ENCODE measurements around the gene SLC5A8. TPM values are rescaled to one million over a fixed set of nuclear protein-coding genes. Genes with fewer than 3 reads are reported as not detected.

Gene SLC5A8
- polyA plus RNA-seq, 2 donors: 0.02 to 0.04 TPM

DNA sequence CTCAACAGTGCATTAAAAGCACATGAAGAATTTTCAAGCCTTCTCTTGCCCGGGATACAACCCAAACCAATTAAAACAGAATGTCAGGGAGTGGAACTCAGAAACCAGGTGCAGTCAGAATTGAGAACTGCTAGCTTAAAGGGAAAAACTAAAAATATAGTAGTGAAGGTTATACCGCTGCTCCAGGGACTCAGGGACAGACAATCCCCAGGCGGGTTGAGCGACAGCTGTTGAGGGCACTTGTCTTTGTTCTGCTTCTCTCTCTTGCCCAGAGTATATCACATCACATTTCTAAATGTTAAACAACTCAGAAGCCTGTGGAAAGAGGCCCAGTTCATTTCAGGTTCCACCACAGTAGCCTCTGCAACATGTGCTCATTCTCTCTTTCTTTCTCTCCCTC is 93.1 kb downstream of the SLC5A8 start:
- Histone ChIP-seq H3K36me3 (ENCODE audit: control insufficient read depth in 2 of 2, insufficient read depth in 2 of 2, low read length in 1 of 2) (no peaks in the 10 kb centered on the region), H3K4me1 (ENCODE audit: control insufficient read depth in 2 of 2, insufficient read depth in 2 of 2, low read length in 1 of 2) (no peaks in the 10 kb centered on the region), H3K27ac (ENCODE audit: low read depth in 2 of 2, low read length in 1 of 2) (no peak overlapping the region), H3K4me3 (ENCODE audit: low read depth in 1 of 2, low read length in 2 of 2) (no peak overlapping the region), H3K9me3 (ENCODE audit: control insufficient read depth in 2 of 2, insufficient read depth in 1 of 2, low read depth in 1 of 2, low read length in 1 of 2) (no peaks in the 10 kb centered on the region), H3K27me3 (ENCODE audit: control insufficient read depth in 1 of 2, insufficient read depth in 2 of 2, low read length in 2 of 2) (no peaks in the 10 kb centered on the region)
- 69 to 73% methylated on average over 4 of the region's 4 CpGs for WGBS, 2 donors

DNA sequence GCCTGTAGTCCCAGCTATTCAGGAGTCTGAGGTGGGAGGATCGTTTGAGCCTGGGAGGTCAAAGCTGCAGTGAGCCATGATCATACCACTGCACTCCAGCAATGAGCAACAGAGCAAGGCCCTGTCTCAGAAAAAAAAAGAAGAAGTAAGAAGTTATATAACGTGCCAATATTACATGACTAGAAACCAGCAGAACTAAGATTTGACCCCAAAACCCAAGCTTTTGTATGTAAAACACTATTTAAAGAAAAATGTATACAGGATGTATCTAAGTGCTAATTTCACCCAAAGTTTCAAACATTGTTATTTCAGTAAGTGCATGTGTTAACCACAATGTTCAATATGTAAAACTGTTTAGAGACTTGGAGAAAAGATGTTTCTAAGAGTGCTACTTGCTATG is 94.7 kb downstream of the SLC5A8 start:
- Histone ChIP-seq H3K27me3 (ENCODE audit: control insufficient read depth in 1 of 2, insufficient read depth in 2 of 2, low read length in 2 of 2) (no peaks in the 10 kb centered on the region), H3K36me3 (ENCODE audit: control insufficient read depth in 2 of 2, insufficient read depth in 2 of 2, low read length in 1 of 2) (no peaks in the 10 kb centered on the region), H3K27ac (ENCODE audit: low read depth in 2 of 2, low read length in 1 of 2) (no peak overlapping the region), H3K4me1 (ENCODE audit: control insufficient read depth in 2 of 2, insufficient read depth in 2 of 2, low read length in 1 of 2) (no peaks in the 10 kb centered on the region), H3K4me3 (ENCODE audit: low read depth in 1 of 2, low read length in 2 of 2) (no peak overlapping the region), H3K9me3 (ENCODE audit: control insufficient read depth in 2 of 2, insufficient read depth in 1 of 2, low read depth in 1 of 2, low read length in 1 of 2) (no peaks in the 10 kb centered on the region)
- WGBS, 2 donors: 69 to 81% methylated on average over 2 of the region's 2 CpGs

DNA sequence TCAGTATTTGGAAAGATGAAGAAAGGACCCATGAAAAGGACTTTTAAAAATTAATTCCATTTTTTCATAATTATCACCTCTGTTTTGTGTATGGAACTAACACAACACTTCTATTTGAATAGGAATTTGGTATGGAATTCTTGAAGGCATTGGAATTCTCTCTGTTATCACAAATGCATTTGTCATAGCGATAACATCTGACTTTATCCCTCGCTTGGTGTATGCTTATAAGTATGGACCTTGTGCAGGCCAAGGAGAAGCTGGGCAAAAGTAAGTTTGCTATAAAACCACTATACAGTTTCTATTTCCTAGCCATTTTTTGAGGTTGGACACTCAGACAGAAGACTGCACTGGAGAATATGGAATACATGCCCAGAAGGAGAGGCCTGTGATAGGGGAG is 98.6 kb downstream of the SLC5A8 start:
- no peak overlapping the region for H3K27ac ChIP-seq (ENCODE audit: low read depth in 2 of 2, low read length in 1 of 2)
- no peaks in the 10 kb centered on the region for H3K4me1 ChIP-seq (ENCODE audit: control insufficient read depth in 2 of 2, insufficient read depth in 2 of 2, low read length in 1 of 2)
- H3K27me3 ChIP-seq (ENCODE audit: control insufficient read depth in 1 of 2, insufficient read depth in 2 of 2, low read length in 2 of 2): no peaks in the 10 kb centered on the region
- no peak overlapping the region for H3K4me3 ChIP-seq (ENCODE audit: low read depth in 1 of 2, low read length in 2 of 2)
- 68 to 88% methylated on average over 2 of the region's 2 CpGs for WGBS, 2 donors
- no peaks in the 10 kb centered on the region for H3K36me3 ChIP-seq (ENCODE audit: control insufficient read depth in 2 of 2, insufficient read depth in 2 of 2, low read length in 1 of 2)
- no peaks in the 10 kb centered on the region for H3K9me3 ChIP-seq (ENCODE audit: control insufficient read depth in 2 of 2, insufficient read depth in 1 of 2, low read depth in 1 of 2, low read length in 1 of 2)

DNA sequence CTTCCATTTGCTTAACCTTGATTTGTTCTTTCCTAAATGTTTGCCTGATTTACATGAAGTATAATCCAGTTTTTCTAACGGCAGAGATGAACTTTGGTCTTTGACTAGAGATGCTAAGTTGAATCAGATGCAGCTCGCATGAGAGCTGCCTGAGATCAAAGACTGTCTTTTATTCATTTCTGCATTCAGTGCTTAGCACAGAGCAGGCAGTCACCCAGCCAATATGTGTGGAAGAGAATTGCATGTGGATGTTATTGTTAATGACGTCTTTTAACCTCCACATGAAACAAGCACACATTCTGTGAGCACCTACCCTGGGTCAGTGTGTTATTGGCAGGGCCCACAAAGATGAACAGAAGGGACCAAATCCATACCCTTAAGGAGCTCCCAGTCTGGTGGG is 99.2 kb downstream of the SLC5A8 start:
- Histone ChIP-seq H3K27me3 (ENCODE audit: control insufficient read depth in 1 of 2, insufficient read depth in 2 of 2, low read length in 2 of 2) (no peaks in the 10 kb centered on the region), H3K27ac (ENCODE audit: low read depth in 2 of 2, low read length in 1 of 2) (no peak overlapping the region), H3K4me1 (ENCODE audit: control insufficient read depth in 2 of 2, insufficient read depth in 2 of 2, low read length in 1 of 2) (no peaks in the 10 kb centered on the region), H3K9me3 (ENCODE audit: control insufficient read depth in 2 of 2, insufficient read depth in 1 of 2, low read depth in 1 of 2, low read length in 1 of 2) (no peaks in the 10 kb centered on the region), H3K36me3 (ENCODE audit: control insufficient read depth in 2 of 2, insufficient read depth in 2 of 2, low read length in 1 of 2) (no peaks in the 10 kb centered on the region), H3K4me3 (ENCODE audit: low read depth in 1 of 2, low read length in 2 of 2) (no peak overlapping the region)
- 64 to 80% methylated on average over 3 of the region's 3 CpGs for WGBS, 2 donors

DNA sequence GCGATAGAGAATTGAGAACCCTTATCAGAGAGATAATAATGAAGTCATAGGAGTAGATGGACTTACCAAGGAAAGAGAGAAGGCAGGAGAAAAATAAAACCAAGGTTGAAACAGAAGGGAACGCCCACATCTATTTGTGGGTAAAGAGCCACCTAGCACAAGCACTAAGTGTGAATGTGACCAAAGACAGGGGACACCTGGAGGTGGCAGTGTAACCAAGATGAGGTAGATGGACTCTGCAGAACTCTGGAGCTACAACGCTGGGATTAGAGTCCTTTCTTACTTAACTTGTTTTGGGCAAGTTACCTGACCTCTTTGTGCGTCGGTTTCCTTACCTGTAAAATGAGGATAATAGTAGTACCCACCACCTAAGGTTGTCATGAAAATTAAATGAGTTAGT is 101.9 kb downstream of the SLC5A8 start:
- no peaks in the 10 kb centered on the region for H3K9me3 ChIP-seq (ENCODE audit: control insufficient read depth in 2 of 2, insufficient read depth in 1 of 2, low read depth in 1 of 2, low read length in 1 of 2)
- no peaks in the 10 kb centered on the region for H3K36me3 ChIP-seq (ENCODE audit: control insufficient read depth in 2 of 2, insufficient read depth in 2 of 2, low read length in 1 of 2)
- WGBS, 2 donors: 91% methylated on average over 5 of the region's 5 CpGs
- H3K4me1 ChIP-seq (ENCODE audit: control insufficient read depth in 2 of 2, insufficient read depth in 2 of 2, low read length in 1 of 2): no peaks in the 10 kb centered on the region
- no peak overlapping the region for H3K4me3 ChIP-seq (ENCODE audit: low read depth in 1 of 2, low read length in 2 of 2)
- H3K27me3 ChIP-seq (ENCODE audit: control insufficient read depth in 1 of 2, insufficient read depth in 2 of 2, low read length in 2 of 2): no peaks in the 10 kb centered on the region
- no peak overlapping the region for H3K27ac ChIP-seq (ENCODE audit: low read depth in 2 of 2, low read length in 1 of 2)

DNA sequence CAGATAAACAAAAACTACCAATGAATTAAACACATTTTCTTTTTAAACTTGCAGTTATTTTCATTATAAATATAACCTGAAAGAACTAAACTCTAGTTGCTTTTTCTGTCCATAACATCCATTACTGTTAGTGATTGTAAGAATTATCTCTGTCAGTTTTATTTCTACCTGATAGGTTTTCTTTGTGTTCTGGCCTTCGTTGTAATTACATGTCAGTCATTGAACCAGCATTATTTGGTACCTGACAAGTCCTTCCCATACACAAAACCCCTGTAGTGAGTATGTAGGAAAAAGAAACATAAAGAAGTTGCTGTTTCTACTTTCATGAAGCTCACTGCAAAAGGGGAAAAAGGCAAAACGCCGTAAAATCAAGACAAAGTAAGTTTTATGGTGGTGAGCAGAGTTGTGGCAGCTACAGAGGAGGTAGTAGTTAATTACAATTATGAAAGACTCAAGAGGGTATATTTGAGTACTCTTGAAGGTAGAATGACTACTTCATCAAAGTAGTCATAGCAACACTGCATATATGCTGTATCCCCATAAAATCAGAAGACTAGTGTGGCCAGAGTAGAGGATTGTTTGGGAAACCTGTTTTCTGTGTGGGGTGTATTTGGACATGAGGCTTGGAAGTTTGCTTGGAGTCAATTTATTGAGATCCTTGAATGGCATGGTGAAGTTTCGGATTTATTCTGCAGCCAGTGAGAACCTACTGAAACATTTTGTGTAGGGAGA is 102.8 kb downstream of the SLC5A8 start:
- Histone ChIP-seq H3K27me3 (ENCODE audit: control insufficient read depth in 1 of 2, insufficient read depth in 2 of 2, low read length in 2 of 2) (no peaks in the 10 kb centered on the region), H3K27ac (ENCODE audit: low read depth in 2 of 2, low read length in 1 of 2) (no peak overlapping the region), H3K4me1 (ENCODE audit: control insufficient read depth in 2 of 2, insufficient read depth in 2 of 2, low read length in 1 of 2) (no peaks in the 10 kb centered on the region), H3K36me3 (ENCODE audit: control insufficient read depth in 2 of 2, insufficient read depth in 2 of 2, low read length in 1 of 2) (no peaks in the 10 kb centered on the region), H3K4me3 (ENCODE audit: low read depth in 1 of 2, low read length in 2 of 2) (no peak overlapping the region), H3K9me3 (ENCODE audit: control insufficient read depth in 2 of 2, insufficient read depth in 1 of 2, low read depth in 1 of 2, low read length in 1 of 2) (no peaks in the 10 kb centered on the region)
- 83 to 84% methylated on average over 4 of the region's 4 CpGs for WGBS, 2 donors

Other genes with a start within 250 kb of the SLC5A8 start
- gene UTP20, start 69.9 kb upstream of the SLC5A8 start, polyA plus RNA-seq: 1 to 10 TPM; 1.4 to 2.8 TPM
- 10 to 100 TPM; 26.6 to 44.8 TPM for gene ARL1, start 197.5 kb upstream of the SLC5A8 start, polyA plus RNA-seq